Measurements from ENCODE around the gene COQ10B.
"Not testable (repeated sequence)": the region's sequence is repeated elsewhere in the genome, so short reads cannot be mapped to it uniquely, and the experiment has no call there.

COQ10B gene

DNA sequence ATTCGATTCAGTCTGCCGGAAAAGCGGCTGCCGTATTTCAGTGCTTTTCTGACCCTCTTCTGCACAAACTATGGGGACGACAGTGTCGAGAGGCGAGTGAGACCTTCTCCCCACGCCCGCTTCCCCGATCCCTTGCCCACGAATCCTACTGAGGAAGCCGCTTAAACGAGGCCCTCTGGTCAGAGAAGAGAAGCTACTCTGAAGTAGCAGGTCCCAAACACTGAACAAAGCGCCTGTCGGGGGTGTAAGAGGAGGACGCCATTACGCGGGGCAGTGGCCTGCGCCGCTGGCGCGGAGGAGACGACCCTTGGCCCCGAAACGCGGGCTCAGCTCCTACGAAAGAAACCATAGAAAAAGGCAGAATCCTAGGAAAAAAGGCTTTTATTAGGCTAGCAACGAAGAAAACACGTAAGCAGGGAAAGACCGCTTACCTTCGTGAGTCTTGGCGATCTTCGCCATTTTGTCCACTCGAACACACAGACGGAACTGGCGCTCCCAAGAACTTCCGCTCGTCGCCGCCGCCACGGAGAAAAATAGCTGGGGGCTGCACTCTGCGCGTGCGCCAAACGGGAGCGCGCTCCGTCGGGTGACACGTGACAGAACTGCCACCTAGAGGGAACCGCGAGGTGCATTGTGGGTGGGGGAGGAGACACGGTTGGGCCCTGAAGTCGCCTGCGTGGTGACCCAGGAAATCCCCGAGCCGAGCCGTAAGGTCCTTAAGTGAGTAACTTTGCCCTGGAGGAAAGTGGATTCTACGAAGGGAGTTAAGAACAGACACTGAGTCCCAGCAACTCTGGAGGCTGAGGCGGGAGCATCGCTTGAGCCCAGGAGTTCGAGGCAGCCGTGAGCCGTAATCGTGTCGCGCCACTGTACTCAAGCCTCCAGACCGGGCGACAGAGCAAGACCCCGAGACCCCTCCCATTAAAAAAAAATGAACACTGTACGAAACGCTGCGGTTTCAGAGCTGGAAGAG lies 18.5 kb upstream of the COQ10B start, which contains the start of gene SF3B1:
TSS of gene SF3B1 (minus strand) at position 488 of the 973 bp plus-strand sequence. CDS start at position 459, 29 bp downstream.
- H3K4me3 Mint-ChIP-seq, result peak within 1 kb of the TSS; percentile 97
- DNase-seq (ENCODE audit: low spot score in 2 of 2), result peak; percentile 98
- peak; percentile 93 for ATAC-seq (ENCODE audit: low read depth)
- peak within 1 kb of the TSS; percentile 97 for H3K27ac Mint-ChIP-seq
- H3K27me3 Mint-ChIP-seq, result no peaks in the 10 kb centered on the region
- peaks cover 26% of the 10 kb centered on the region for H3K4me1 Mint-ChIP-seq
- H3K9me3 Mint-ChIP-seq, result no peaks in the 10 kb centered on the region
- H3K36me3 Mint-ChIP-seq, result peaks cover under 1% of the 10 kb centered on the region

DNA sequence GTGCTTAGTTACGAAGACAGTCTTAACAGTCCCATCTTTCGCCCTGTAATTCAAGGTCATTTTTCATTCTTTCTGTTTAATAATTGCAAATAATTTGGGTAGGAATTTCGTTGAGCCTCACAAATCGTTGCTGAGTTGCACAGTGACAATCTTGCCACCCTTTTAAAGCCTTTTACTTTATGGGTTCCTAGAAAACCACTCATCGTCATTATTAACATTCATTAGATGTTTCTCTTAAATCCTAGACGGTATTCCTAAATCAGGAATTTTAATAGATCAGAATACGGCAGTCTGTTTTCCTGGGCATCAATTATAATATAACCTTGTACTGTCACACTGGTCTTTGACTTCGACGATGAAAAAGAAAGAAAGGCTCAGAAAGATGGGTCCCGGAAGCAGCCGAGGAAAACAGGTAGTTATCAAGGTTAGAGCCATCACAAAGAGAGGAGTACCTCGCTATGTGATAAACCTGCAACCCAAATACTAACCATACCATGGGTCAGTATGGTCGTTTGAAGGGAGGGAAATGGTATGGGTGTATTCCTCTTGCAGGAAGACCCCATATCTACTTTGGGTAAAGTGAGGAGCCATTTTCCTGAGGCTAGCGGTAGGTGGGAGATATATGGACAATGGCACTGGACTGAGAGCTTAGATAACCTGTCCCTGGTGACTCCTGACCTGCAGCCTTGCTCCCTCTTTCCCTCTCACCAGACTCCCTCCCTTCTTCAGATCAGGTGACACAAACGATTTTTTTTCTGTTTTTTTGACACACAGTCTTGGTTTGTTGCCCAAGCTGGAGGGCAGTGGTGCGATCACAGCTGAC lies 17.5 kb upstream of the COQ10B start:
- Mint-ChIP-seq H3K9me3 (no peaks in the 10 kb centered on the region), H3K27ac (peak overlapping the region; percentile 97), H3K36me3 (no peaks in the 10 kb centered on the region), H3K27me3 (no peaks in the 10 kb centered on the region), H3K4me1 (peaks cover 23% of the 10 kb centered on the region), H3K4me3 (peak overlapping the region; percentile 97)
- DNase-seq (ENCODE audit: low spot score in 2 of 2) (no peak), ATAC-seq (ENCODE audit: low read depth) (peak; percentile 0)

- Mint-ChIP-seq H3K4me1 (peaks cover 14% of the 10 kb centered on the region), H3K36me3 (no peaks in the 10 kb centered on the region), H3K9me3 (no peaks in the 10 kb centered on the region), H3K4me3 (no peak overlapping the region), H3K27ac (no peak overlapping the region), H3K27me3 (no peaks in the 10 kb centered on the region)
- ATAC-seq (ENCODE audit: low read depth), result no peak
- DNase-seq (ENCODE audit: low spot score in 2 of 2), result no peak
These were observed 16.0 kb upstream of the COQ10B start for GRCh38 chr2:197437380-197437779.

DNA sequence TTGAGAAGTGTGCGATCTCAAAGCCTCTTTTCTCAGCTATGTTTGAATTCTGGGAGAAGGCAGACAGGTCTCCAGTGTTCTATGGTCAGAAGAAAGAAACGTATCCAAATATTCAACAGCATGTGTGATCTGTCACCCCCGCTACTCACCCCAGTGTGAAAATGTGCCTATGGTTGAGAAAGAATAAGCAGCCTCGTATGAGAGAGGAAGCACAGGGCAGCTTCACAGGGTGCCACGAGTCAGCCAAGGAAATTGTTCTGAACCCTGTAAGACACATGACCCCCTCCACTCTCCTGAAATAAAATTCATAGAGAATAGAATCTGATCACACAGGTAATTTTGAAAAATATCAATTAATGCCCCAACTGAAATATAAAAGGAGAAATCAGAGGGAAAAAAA lies 10.5 kb upstream of the COQ10B start:
- no peaks in the 10 kb centered on the region for H3K36me3 Mint-ChIP-seq

DNA sequence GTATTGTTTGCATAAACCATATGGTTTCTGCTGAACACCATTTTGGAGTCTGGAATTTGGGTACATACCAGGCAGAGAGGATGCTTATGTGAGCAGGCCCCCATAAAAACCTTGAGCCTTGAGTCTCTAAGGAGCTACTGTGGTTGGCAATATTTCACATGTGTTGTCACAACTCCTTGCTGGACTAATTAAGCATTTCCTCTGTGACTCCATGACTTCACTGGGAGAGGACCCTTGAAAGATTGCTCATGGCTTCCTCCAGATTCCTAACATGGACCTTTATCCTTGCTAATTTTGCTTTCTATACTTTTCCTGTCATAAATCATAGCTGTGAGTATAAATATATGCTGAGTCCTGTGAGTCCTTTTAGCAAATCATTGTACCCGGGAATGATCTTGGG lies 7.6 kb upstream of the COQ10B start:
- Mint-ChIP-seq H3K27me3 (no peaks in the 10 kb centered on the region), H3K36me3 (no peaks in the 10 kb centered on the region), H3K9me3 (no peaks in the 10 kb centered on the region), H3K4me3 (no peak overlapping the region), H3K4me1 (no peaks in the 10 kb centered on the region), H3K27ac (no peak overlapping the region)
- DNase-seq (ENCODE audit: low spot score in 2 of 2), result no peak
- no peak for ATAC-seq (ENCODE audit: low read depth)

More for the DNA sequence above, 10.5 kb upstream of the COQ10B start:
- H3K4me3 Mint-ChIP-seq, result no peak overlapping the region
- ATAC-seq (ENCODE audit: low read depth) (no peak), DNase-seq (ENCODE audit: low spot score in 2 of 2) (no peak)
- H3K9me3 Mint-ChIP-seq, result no peaks in the 10 kb centered on the region
- H3K27me3 Mint-ChIP-seq, result no peaks in the 10 kb centered on the region
- no peaks in the 10 kb centered on the region for H3K4me1 Mint-ChIP-seq
- H3K27ac Mint-ChIP-seq, result no peak overlapping the region

- DNase-seq (ENCODE audit: low spot score in 2 of 2), result no peak
- H3K9me3 Mint-ChIP-seq, result no peaks in the 10 kb centered on the region
- H3K4me1 Mint-ChIP-seq, result no peaks in the 10 kb centered on the region
- ATAC-seq (ENCODE audit: low read depth), result no peak
- no peak overlapping the region for H3K27ac Mint-ChIP-seq
- H3K36me3 Mint-ChIP-seq, result no peaks in the 10 kb centered on the region
- H3K4me3 Mint-ChIP-seq, result no peak overlapping the region
- H3K27me3 Mint-ChIP-seq, result no peaks in the 10 kb centered on the region
These were observed 6.5 kb upstream of the COQ10B start for GRCh38 chr2:197446844-197447243.

- DNase-seq (ENCODE audit: low spot score in 2 of 2) (no peak), ATAC-seq (ENCODE audit: low read depth) (no peak)
- Mint-ChIP-seq H3K27me3 (no peaks in the 10 kb centered on the region), H3K9me3 (no peaks in the 10 kb centered on the region), H3K4me1 (peaks cover 14% of the 10 kb centered on the region), H3K4me3 (no peak overlapping the region), H3K27ac (no peak overlapping the region), H3K36me3 (no peaks in the 10 kb centered on the region)
These were observed 2.9 kb upstream of the COQ10B start for GRCh38 chr2:197450465-197450864.

- peaks cover 16% of the 10 kb centered on the region for H3K4me1 Mint-ChIP-seq
- not testable (repeated sequence) for H3K9me3 Mint-ChIP-seq; DNase-seq (ENCODE audit: low spot score in 2 of 2); H3K36me3 Mint-ChIP-seq; H3K27ac Mint-ChIP-seq; H3K4me3 Mint-ChIP-seq; ATAC-seq (ENCODE audit: low read depth); H3K27me3 Mint-ChIP-seq
These were observed 2.4 kb upstream of the COQ10B start for GRCh38 chr2:197450935-197451358.

DNA sequence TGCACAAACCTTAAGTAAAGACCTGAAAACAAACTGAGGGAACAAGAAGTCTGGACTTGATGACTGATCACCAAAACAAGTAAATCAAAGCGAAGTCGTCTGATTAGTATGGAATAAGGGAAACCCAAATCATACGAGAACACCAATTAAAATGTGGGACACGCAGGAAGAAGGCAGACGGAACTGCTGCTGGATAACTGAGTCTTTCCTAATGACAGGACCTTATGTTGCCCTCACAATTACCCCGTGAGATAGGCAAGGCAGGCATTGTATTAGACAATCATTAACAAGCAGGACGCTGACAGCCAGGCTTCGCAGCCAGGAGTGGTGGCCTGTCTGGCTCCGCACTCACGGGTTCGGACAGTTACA lies 614 bp upstream of the COQ10B start:
- DNase-seq (ENCODE audit: low spot score in 2 of 2) (no peak), ATAC-seq (ENCODE audit: low read depth) (no peak)
- no peaks in the 10 kb centered on the region for H3K9me3 Mint-ChIP-seq
- peak overlapping the region; percentile 99 for H3K27ac Mint-ChIP-seq
- peak overlapping the region; percentile 98 for H3K4me3 Mint-ChIP-seq
- H3K27me3 Mint-ChIP-seq, result no peaks in the 10 kb centered on the region
- H3K36me3 Mint-ChIP-seq, result no peaks in the 10 kb centered on the region
- H3K4me1 Mint-ChIP-seq, result peaks cover 21% of the 10 kb centered on the region

- Mint-ChIP-seq H3K27me3 (no peaks in the 10 kb centered on the region), H3K27ac (peak overlapping the region; percentile 99), H3K36me3 (no peaks in the 10 kb centered on the region), H3K9me3 (no peaks in the 10 kb centered on the region), H3K4me1 (peaks cover 23% of the 10 kb centered on the region), H3K4me3 (peak overlapping the region; percentile 98)
- ATAC-seq (ENCODE audit: low read depth) (no peak), DNase-seq (ENCODE audit: low spot score in 2 of 2) (no peak)
These were observed 604 bp downstream of the COQ10B start for GRCh38 chr2:197453914-197454398.

GRCh38 chr2:197454923-197455322 lies 1.6 kb downstream of the COQ10B start:
- H3K36me3 Mint-ChIP-seq, result peaks cover 2% of the 10 kb centered on the region
- H3K4me1 Mint-ChIP-seq, result peaks cover 23% of the 10 kb centered on the region
- DNase-seq (ENCODE audit: low spot score in 2 of 2) (no peak), ATAC-seq (ENCODE audit: low read depth) (no peak)
- peak overlapping the region; percentile 21 for H3K4me3 Mint-ChIP-seq
- H3K27me3 Mint-ChIP-seq, result no peaks in the 10 kb centered on the region
- H3K9me3 Mint-ChIP-seq, result no peaks in the 10 kb centered on the region
- H3K27ac Mint-ChIP-seq, result no peak overlapping the region

DNA sequence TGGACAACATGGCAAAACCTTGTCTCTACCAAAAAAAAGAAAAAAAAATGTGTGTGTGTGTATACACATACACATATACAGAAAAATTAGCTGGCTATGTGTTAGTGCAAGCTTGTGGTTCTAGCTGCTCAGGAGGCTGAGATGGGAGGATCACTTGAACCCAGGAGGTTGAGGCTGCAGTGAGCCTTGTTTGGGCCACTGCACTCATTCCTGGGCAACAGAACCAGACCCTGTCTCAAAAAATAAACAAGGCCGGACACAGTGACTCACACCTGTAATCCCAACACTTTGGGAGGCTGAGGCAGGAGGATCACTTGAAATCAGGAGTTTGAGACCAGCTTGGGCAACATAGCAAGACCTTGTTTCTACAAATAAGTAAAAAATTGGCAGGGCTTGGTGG lies 2.1 kb downstream of the COQ10B start:
- Mint-ChIP-seq H3K4me3 (no peak overlapping the region), H3K27me3 (no peaks in the 10 kb centered on the region), H3K4me1 (peaks cover 23% of the 10 kb centered on the region), H3K9me3 (no peaks in the 10 kb centered on the region), H3K36me3 (peaks cover 5% of the 10 kb centered on the region), H3K27ac (peak overlapping the region; percentile 53)
- DNase-seq (ENCODE audit: low spot score in 2 of 2) (no peak), ATAC-seq (ENCODE audit: low read depth) (no peak)

- no peak for DNase-seq (ENCODE audit: low spot score in 2 of 2)
- no peak for ATAC-seq (ENCODE audit: low read depth)
- Mint-ChIP-seq H3K4me1 (peaks cover 9% of the 10 kb centered on the region), H3K4me3 (no peak overlapping the region), H3K9me3 (no peaks in the 10 kb centered on the region), H3K27me3 (no peaks in the 10 kb centered on the region), H3K36me3 (peaks cover 15% of the 10 kb centered on the region), H3K27ac (no peak overlapping the region)
These were observed 7.3 kb downstream of the COQ10B start for GRCh38 chr2:197460649-197461048.

DNA sequence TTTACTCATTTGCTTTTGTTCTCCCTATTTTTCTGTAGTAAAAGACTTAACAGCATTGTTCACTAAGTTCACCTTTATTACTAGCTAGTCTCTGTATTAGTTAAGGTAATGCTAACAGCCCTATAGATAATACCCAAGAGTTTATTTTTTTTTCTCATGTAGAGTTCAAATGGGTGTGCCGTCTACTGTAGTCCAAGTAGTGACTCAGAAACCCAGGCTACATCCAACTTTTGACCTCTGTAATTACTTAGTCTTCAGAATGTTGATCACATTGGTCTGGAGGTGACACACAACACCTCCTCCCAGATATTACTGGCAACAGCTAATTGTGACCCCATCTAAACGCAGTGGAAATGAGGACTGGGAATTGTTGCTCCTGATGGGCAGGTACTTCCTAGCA lies 7.7 kb downstream of the COQ10B start:
- ATAC-seq (ENCODE audit: low read depth) (no peak), DNase-seq (ENCODE audit: low spot score in 2 of 2) (no peak)
- H3K4me3 Mint-ChIP-seq, result no peak overlapping the region
- H3K36me3 Mint-ChIP-seq, result peaks cover 17% of the 10 kb centered on the region
- no peaks in the 10 kb centered on the region for H3K27me3 Mint-ChIP-seq
- no peaks in the 10 kb centered on the region for H3K9me3 Mint-ChIP-seq
- H3K27ac Mint-ChIP-seq, result no peak overlapping the region
- H3K4me1 Mint-ChIP-seq, result peaks cover 8% of the 10 kb centered on the region

Measured in memory B cell (primary cell).